HG03460 (cell line): Measurements from ENCODE around the gene DEPDC5.

Source experiments
- ATAC-seq: cut with Tn5 transposase; IDR thresholded peaks from one replicate; pipeline ENCODE4 v1.9.1; 2021; ENCODE audit not compliant: unreplicated experiment

Gene DEPDC5

DNA sequence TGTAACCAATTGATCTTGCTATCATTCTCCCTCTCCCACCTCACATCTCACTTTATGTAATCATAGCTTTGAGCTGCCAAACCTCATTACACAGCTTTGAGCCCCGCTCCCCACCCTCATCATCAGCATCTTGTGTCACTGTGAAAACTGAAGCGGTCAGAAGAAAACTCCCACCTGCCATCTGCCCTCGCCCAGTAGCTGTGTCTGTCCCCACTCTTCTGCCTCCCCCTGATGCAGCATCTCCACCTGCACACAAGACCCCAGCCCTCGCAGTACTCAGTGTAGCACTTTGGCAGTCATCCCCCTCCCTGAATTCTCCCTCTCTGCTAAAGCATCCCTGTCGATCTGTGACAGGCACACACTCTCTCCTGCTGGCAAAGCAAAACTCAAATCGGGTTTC, 130.2 kb downstream of the DEPDC5 start:
- ATAC-seq = no peak

DNA sequence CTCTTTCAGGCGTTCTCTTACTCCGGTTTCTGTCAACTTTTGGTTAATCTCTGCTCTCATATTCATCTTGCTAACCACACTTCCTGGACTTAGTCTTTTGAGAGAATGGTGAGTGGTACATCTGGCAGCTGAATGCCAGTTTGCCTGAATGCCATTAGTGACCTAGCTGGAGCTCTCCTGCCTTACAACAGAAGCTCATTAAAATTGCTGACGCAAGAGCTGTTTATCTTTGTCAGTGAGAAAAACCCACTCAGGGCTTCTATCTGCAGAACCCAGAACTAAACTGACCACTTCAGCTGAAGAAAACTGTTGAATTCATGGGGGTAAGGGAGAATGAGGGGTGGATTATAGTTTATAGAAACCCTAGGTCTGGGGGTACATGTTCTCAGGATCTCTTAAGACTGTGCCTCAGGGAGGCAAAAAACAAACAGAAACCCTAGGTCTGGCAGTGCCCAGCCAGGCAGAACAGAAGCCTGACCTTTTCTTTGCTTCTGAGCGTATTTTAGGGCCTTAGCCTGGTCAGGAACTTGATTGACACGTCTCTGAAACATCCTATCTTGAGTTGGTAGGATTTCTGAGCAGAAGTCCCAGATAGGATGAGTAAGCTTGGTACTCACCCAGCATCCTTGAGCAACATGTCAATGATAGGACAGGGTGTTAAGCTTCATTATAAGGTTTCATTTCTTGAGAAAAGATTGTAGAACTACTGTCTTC, 137.7 kb downstream of the DEPDC5 start:
- no peak for ATAC-seq

DNA sequence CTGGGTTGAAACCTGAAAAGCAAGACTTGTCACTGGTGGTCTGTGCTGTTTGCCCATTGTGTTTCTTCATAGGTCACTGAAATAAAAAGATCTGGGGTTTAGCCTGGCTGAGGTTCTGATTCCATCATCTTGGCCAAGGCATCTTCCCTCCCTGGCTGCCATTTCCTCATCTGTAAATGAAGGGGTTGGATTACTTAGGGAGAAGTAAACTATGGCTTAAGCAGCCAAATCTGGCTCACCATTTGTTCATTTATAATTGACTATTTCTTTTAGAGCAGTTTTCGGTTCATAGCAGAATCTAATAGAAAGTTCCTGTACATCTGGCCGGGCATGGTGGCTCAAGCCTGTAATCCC, 138.2 kb downstream of the DEPDC5 start:
- ATAC-seq = no peak

DNA sequence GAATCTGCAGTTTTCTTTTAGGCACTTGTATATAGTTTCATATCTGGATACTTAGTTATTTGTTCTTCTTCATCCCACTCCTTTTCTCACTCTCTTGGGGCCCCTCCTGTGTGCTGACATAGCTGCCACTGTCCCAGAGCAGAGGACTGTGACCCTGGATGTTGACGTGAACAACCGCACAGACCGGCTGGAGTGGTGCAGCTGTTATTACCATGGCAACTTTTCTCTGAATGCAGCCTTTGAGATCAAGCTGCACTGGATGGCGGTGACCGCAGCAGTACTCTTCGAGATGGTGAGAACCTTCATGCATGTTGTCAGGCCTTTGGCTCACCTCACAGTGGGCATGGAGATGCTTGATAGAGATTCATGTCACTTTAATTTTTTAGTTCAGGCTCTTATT, 139.6 kb downstream of the DEPDC5 start:
- no peak for ATAC-seq

DNA sequence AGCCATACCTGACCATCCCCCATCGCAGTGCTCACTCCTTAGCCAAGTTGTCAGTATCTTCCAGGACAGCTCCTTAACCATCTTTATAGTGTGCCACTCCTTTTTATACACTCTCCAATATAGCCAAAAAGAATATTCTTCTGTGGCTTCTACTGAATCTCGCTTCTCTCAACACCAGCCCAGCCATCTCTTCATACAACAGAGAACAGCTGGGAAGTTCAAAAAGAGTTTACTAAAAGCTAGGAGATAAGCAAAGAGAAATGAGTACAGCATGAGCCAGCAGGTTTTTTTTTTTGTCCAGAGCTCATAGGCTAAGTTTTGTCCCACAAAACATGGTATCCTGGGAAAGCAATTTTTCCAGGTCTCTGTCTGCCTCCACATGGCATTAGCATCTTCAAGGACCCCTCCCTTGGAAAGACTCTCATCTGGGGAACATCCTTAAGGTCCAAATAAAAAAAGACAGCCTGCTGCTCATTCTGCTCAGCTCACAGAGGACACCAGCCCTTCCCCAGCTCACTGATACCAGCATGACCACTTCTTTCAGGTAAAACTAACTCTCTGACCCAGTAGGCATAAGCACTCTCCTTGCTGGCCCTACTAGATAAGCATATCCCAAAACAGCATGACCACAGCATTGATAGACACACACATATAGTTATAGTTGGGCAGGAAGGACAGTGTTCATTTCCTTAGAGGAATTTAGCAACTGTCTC, 141.7 kb downstream of the DEPDC5 start:
- no peak for ATAC-seq

DNA sequence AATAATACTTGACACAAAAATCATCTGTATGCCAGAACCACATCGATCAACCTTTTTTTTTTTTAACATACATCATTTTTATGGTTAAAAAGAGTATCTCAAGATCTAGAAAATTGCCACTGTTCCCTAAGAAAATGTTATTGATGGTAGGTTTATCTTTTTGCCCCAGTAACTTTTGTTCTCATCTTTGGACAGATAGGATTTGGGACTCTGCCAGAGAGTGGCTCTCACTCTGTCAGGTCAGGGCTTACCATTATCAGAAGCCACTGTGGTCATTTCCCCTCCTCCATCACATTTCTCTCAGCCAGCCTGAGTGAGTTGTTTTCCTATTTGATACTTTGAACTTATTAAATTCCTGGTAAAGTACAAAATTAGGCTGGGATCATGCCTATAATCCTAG, 142.7 kb downstream of the DEPDC5 start:
- ATAC-seq = no peak

DNA sequence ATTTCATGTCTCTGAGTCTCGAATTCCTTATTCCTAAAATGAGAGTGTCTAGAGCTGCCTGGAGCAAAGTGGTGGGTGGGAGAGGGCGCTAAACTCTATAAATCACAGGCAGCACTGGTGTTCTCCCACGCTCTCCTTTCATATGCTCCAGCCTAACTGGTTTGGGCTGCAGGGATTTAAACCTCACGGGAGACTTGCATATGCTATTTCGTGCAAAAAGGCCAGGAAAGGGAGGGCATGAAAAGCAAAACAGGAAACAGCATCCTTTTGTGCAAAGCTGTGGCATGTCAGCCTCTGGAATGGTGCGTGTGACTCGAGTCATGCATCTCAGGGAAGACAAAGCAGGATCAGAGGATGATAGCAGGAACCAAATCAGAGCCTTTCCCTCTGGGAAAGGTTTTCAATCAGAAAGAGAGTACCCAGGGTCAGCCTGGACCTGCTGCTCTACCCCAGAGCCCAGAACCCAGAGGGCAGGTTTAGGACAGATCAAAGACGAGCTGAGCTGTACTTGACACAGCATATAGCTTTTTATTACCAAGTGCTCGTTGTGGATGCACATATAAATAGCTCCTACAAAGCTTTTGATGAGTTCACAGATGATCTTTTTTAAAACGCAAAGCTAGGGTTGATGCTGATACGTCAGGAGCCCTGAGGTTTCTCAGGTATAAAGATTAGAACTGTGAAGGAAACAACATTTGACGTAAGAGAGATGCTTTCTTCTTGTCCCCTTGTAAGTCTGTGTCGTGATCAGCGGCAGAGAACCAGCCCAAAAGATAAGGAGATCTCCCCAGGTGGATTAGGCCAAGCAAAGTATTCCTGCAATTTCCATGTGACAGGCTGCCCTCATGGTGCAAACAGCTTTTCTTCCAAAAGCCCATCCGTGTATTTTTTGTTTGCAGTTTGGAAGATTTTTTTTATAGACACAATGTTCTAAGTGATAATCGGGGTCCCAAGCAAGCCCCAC, 144.3 kb downstream of the DEPDC5 start:
- no peak for ATAC-seq

DNA sequence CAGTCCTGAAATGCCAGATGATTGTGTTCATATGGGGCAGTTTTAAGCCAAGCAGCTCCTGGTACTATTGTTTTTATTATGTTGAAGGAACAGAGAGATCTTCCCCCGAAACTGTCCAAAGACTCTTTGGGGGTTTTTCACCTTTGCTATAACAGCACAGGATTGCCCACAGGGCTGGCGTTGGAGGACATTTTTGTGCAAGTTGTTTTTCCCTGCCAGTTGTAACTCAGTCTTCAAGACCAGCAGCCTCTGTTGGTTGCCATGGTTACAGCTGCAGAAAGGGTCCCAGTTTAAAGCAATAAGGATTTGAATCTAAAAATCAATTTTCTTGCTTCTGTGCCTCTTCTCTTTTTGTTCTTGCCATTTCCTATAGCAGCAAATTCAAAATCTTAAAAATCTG, 145.1 kb downstream of the DEPDC5 start:
- ATAC-seq = no peak

DNA sequence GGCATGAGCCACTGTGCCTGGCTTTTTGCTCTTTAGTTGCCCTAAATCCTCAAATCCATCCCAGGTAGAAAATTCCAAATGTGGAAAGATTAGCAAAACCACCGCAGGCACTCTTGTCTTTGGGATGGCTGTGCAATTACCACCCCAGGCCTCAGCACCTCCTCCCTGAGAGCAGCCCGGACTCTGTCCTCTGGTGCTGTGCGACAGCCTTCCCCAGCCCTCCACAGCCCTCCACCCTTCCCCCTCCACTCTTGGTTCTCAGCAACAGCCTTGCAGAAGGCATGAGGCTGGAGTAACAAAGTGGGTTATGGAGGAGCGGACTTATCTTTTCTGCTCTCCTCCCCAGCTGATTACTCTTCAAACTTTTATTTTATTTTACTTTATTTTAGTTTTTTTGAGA, 145.8 kb downstream of the DEPDC5 start:
- no peak for ATAC-seq

DNA sequence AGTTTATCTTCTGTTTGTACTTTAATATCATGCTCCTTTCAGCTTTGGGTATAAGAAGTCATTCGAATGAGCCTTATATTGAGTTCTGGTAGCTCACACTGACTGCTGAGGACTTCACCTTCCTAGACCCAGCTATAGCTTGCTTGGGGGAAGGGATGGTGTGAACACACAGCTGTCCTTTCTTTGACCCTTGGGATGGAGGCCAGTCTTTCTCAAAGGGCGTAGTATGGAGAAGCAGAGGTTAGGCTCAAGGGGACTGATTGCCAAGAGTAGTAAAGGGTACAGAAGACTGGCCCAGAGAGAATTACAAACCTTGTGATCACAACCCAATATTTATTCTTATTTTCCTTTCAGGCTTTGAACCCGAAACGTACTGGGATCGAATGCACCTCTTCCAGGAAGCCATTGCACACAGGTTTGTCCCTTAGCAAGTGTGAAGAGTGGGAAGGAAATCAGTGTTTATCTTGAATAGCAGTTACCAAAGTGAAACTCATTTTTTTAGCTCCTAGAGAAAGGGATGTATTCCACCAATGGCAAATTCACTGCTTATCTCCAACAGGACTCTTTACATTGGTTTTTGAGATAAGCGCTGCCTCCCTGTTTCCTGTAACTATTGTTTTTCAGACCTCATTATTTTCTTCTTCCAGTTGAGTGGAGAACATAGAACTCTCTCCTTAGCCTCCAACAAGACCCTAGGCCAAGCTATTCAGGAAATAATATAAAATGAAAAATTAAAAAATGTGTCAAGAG, 147.7 kb downstream of the DEPDC5 start:
- no peak for ATAC-seq

DNA sequence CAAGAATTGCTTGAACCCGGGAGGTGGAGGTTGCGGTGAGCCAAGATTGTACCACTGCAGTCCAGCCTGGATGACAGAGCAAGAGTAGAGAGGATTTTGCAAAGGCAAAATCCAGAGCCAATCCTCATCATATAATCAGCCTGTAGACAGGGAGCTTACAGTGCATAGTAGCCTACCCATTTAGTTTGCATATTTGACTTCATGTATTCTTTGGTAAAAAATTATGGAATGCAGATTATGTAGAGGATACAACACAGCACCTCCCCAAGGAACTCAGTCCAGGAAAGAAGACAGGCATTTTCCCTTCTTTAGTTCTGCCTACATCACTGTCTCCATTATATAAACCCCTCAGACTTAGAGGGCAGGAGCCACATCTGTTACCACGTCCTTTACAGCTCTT, 150.8 kb downstream of the DEPDC5 start:
- ATAC-seq = no peak

DNA sequence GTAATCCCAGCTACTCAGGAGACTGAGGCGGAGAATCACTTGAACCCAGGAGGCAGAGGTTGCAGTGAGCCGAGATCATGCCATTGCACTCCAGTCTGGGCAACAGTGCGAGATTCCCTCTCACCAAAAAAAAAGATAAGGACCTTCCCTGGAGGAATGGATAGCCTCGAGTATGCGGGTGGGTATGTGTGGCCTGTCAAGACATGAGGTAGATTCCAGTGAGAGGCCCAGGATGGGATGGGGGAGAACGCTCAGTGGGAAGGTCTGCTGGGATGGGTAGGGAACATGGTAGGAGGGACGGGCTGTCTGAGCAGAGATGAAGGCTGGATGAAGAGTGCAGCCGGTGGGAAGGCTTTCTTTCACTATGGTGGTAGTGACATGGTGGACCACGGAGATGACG, 151.5 kb downstream of the DEPDC5 start:
- ATAC-seq = no peak

DNA sequence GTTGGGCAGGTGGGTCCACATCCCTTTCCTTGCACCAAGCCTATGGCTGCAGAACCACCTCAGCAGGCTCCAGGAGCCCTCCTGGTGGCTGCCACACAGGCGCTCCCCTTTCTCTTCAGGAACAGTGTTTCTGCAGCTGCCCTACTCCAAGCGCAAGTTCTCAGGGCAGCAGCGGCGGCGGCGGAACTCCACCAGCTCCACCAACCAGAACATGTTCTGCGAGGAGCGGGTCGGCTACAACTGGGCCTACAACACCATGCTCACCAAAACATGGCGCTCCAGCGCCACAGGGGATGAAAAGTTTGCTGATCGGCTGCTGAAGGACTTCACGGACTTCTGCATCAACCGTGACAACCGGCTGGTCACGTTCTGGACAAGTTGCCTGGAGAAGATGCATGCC, 152.3 kb downstream of the DEPDC5 start:
- ATAC-seq = no peak

DNA sequence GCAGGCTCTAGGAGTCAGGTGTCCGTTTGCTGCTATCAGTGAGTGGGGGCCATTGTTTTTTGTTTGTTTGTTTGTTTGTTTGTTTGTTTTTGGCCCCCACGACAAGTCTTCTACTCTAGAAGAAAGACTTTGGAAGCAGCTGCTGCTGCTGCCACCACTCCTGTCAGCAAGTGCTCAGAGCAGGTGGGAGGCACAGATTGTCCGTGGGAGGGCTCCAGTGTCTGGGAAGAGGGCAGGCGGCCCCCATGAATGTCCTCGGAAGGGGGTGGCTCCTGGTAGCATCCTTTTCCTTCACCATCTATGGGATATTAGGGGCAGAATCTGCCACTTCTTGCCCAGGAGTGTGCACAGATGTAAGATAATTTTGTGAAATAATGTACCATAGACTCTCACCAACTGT, 152.8 kb downstream of the DEPDC5 start:
- ATAC-seq = no peak

DNA sequence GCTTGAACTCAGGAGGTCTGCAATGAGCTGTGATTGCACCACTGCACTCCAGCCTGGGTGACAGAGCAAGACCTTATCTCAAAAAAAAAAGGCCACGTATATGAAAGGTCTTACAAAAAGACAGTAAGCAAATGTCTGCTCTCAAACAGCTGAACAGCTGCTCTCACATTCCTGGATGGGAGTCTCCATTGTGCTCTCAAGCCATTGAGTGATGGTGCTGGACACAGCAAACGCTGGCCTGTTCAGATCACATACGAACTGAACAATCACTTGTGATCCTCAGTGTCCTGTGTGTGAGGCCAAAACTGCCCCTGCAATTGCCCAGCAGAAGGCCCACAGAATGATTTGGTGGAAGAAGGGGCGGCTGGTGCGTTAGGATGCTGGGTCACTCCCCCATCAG, 156.2 kb downstream of the DEPDC5 start:
- ATAC-seq = no peak

DNA sequence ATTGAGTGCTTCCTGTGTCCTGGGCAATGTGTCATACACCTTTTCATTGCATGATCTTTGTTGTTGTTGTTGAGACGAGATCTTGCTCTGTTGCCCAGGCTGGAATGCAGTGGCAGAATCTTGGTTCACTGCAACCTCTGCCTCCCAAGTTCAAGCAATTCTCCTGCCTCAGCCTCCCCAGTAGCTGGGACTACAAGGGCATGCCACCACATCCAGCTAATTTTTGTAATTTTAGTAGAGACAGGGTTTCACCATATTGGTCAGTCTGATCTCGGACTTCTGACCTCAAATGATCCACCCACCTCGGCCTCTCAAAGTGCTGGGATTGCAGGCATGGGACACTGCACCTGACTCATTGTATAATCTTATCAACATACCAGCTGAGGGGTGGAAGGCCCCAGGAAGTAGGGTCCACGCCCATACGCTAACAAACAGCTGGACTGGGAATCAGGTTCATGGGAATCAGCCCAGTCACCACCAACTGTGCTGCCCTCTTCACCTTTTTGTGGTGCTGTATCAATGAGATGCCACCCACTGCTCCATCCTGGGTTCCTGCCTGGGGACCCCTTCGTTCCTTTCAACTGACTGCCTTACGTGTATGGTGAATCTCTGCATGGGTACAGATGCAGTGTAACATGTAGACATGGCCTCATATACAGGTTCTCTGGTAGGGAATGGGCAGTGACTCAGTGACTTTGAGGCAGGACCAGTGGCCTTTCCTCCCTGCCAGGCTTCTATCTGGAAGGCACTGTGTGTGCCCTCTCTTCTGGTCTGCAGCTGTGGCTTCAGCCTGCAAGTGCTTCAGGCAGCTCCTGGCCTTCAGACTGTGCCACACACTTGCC, 158.0 kb downstream of the DEPDC5 start:
- ATAC-seq = no peak

DNA sequence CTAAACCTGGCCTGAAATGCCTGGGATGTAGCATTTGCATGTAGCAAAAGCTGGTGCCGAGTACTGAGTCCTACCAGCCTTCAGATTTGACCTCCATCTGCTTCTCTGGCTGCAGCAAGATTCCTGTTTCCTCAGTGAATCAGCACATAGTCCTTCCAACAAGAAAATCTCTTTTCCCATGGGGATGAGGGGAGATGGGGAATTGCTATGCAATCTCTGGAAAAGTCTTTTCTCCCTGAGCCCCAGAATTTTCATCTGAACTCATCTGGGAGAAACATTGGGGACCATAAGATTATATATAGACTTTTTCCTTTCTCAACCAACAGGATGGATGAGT, 158.6 kb downstream of the DEPDC5 start:
- no peak for ATAC-seq

DNA sequence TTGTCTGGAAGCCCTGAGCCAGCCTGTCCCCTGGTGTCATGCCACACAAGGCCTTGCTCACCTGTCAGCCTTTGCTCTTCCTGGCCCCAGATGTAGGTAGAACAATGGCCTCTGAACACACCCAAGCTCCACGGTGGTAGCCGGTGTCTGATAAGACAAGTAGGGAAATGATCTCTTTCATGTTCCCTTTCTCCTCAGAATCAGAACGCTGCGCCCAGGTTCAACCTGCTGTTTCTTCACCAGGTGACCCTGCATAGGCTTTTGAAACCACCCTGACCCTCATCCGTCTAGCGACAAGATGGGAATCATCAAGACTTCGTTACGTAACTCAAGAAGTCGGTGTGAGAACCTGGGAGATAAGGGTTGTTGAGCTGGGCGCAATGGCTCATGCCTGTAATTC, 161.8 kb downstream of the DEPDC5 start:
- ATAC-seq = no peak

DNA sequence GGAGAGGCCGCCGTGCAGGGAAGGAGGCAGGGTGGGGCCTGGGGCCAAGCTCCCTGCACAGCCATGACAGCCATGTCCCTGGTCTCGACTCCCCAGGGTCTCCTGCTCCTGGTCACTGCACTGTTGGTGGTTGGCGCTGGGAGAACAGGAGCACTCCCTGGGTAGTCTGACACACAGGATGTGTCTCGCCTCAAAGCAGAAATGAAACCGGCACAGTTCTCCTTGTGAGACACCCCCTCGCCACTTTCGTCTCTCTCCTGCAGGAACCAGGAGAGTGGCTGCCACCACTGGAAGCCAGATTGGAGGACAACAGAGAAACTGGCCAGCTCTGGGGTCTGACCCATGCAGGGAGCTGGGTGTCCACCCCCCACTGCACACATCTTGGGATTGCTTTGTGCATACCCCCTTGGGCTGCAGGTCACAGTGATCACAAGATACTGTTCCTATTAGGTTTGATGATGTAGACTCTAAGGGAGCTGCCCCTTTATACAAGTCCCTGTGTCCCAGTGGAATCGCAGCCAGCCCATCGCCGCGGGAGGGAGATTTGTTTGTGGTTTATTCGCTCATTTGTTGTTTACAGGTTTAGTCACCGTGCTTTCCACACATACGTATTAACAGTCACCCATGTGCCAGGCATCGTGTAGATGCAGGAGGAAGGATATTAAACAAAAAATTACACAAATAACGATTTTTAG, 163.6 kb downstream of the DEPDC5 start:
- ATAC-seq = no peak

DNA sequence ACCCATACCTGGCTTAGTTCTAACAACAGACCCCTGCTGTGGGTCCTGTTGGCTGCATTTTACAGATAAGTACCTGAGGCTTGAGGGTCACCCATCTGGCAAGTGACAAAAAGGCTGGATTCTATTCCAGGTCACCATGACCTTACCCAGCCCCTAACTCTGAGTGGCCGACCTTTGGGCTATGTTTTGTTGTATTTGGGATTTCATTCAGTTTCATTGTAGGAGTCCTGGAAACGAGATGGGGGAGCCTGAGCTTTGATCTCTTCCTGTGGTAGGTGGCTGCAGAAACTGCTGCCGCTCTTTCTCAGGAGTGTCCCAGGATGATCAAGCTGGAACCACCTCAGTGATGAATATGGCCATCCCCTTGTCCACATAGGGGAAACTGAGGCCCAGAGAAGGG, 165.9 kb downstream of the DEPDC5 start:
- no peak for ATAC-seq
